HCEC 1CT (cell line): ENCODE results near the gene STYXL1.

ENCODE experiments used
- DNase-seq: peaks from one replicate; pipeline ENCODE4 v3.0.0-alpha.2; 2017

The STYXL1 gene

DNA sequence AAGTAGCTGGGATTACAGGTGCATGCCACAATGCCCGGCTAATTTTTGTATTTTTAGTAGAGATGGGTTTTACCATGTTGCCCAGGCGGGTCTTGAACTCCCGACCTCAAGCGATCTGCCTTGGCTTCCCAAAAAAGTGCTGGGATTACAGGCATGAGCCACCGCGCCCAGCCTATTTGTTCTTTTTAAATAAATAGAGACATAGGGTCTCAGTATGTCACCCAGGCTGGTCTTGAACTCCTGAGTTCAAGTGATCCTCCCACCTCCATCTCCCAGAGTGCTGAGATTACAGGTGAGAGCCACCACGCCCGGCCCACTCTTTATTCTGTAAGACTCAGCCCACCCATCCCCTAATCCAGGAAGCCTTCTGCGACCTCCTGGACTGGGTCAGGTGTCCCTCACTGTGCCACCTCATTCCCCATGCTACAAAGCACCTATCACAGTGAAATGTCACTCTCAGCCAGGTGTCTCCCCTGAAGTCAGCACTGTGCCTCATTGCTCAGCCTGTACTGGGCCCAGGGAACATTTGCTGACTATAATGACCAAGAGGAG lies 56.2 kb downstream of the STYXL1 start:
- no peak for DNase-seq

DNA sequence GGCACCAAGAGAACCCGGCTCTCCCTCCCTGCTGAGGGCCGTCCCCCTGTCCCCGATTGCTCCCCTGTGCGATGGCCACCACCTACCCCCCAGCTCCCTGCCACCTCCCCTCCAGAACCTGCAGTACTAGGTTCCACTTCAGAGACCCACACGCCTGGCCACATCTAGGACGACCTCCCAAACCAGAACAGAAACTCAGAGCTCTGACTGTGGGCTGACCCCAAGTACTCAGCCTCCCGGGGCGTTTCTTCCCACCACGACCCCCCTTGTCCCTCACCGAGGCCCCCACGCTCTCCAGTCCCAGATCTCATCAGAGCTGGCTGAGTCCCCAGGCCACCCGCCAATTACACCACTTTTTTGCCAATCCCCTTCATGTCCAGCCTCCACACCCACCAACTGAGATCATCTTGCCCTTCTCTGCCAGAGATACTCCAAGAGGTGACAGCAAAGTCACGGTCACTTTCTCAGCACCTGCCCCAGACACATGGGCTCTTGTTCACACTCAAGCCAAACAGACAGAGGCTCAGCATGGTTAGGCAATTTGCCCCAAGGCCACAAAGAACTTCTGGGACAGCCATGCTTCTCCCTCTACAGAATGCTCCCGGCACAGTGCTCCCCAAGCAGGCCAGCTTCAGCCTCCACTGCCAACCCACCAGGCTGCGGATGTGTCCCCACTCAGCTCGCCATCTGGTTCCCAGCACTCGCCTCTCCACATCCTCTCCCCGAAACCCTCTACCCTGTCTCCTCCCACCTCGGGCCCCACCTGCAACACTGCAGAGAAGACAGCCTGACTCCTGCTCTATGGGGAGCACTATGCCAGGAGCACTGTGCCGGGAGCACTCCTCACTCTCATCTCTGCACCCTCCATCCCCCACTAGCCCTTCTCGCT lies 58.1 kb downstream of the STYXL1 start:
- no peak for DNase-seq

DNA sequence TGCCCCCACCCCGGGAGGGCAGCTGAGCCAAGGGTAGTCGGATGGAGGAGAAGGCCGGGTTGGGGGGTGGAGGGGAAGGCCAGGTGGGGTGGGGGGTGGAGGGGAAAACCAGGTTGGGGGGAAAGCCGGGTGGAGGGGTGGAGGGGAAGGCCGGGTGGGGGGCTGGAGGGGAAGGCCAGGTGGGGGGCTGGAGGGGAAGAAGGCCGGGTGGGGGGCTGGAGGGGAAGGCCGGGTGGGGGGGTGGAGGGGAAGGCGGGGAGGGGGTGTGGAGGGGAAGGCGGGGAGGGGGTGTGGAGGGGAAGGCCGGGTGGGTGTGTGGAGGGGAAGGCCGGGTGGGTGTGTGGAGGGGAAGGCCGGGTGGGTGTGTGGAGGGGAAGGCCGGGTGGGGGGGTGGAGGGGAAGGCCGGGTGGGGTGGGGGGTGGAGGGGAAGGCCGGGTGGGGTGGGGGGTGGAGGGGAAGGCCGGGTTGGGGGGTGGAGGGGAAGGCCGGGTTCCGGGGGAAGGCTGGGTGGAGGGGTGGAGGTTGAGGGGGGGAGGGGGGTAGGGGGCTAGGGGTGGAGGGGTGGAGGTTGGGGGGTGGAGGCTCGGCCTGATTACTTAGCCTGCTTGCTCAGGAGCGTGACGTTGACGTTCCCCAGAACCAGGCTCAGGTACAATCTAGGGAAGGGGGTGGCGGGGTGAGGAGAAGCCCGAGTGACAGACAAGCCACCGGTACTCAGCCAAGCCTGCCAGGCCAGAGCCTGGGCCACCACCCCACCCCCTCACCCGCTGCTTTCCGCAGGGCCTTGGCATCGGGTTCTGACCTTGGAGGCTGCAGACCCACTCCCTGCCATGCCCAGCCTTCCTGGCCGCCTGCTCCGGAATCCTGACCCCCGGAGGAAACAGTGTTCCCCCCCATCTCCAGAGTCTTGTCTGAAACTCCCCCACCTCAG lies 59.0 kb downstream of the STYXL1 start:
- no peak for DNase-seq

DNA sequence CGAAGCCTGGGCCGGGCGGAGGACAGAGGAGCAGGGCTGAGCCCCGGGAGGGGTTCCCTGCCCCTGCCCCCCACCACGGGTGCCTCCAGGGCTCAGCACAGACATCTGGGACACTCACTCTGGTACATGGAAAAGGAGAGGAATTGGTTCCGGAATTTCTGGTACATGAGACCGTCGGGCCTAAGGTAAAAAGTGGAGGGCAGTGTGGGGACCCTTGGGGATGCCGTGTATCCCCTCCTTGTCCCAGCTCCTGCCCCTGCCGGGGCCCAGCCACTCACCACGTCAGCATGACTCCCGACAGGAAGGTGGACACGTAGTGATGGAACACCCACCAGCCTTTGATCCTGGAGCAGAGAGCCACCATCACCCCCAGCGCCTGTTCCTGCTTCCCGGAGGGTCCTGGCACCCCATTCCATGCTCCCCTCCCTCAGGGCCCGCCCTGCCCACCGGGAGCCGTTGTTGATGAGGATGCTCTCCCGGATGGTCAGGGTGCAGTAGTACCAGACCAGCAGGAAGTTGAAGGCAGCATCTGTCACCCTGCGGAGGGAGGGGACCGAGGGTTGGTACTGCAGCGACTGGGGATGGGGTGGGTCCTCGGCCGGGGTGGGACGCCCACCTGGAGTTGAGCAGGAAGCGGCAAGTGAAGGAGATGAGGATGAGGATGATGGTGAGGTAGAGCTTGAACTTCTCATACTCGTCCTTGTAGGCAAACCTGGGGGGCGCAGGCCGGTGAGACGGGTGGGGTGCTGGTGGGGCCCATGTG lies 59.8 kb downstream of the STYXL1 start:
- no peak for DNase-seq

DNA sequence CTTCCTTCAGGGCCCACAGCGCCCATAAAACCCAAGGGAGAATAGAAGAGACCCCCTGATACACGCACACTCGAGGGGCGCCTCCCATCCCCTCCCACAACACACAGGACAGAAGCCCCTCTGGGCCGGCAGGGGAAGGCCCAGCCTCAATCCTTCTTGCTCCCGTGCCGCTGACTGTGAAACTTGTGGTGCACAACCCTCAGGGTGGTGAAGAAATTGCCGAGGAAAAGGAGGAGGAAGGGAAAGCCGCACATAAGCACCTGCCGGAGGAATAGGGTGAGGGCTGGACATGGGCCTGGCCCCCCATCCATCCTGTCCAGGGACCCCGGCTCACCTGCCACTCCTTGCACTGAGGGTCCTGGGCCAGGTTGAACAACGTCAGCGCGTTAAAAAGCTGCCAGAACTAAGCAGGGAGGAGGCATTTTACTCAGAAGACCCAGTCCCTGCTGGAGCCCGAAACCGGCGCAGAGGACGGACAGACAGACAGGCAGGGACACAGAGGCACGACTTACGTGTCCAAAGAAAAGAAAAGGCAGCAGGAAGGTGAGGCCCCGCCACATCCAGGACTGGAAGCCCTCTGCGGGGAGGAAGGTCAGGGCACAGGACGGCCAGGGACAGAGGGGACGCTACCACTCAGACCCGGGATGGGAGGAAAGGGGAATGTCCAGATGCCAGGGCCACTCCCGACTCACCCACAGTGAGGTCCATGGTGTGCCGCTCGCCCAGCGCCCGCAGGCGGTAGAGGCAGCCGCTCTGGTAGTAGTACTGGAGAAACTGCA lies 60.6 kb downstream of the STYXL1 start:
- no peak for DNase-seq

DNA sequence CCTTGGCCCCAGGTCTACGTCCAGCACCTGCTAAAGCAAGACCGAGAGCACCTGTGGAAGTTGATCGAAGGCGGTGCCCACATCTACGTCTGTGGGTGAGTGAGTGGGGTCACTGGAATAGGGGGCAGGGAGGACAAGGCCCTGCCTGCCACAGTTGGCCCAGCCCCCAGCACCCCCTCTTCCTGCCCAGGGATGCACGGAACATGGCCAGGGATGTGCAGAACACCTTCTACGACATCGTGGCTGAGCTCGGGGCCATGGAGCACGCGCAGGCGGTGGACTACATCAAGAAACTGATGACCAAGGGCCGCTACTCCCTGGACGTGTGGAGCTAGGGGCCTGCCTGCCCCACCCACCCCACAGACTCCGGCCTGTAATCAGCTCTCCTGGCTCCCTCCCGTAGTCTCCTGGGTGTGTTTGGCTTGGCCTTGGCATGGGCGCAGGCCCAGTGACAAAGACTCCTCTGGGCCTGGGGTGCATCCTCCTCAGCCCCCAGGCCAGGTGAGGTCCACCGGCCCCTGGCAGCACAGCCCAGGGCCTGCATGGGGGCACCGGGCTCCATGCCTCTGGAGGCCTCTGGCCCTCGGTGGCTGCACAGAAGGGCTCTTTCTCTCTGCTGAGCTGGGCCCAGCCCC lies 61.5 kb downstream of the STYXL1 start:
- DNase-seq: no peak

DNA sequence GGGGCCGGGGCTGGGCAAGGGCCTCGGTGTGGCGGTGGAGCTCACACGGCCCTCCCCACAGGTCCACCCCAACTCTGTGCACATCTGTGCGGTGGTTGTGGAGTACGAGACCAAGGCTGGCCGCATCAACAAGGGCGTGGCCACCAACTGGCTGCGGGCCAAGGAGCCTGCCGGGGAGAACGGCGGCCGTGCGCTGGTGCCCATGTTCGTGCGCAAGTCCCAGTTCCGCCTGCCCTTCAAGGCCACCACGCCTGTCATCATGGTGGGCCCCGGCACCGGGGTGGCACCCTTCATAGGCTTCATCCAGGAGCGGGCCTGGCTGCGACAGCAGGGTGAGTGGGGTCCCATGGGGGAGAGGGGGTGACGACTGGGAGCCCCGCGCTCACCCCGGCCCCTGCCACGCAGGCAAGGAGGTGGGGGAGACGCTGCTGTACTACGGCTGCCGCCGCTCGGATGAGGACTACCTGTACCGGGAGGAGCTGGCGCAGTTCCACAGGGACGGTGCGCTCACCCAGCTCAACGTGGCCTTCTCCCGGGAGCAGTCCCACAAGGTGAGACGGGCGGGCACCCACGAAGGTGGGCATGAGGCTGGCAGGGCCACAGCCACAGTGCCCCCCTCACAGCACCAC lies 62.2 kb downstream of the STYXL1 start:
- no peak for DNase-seq

DNA sequence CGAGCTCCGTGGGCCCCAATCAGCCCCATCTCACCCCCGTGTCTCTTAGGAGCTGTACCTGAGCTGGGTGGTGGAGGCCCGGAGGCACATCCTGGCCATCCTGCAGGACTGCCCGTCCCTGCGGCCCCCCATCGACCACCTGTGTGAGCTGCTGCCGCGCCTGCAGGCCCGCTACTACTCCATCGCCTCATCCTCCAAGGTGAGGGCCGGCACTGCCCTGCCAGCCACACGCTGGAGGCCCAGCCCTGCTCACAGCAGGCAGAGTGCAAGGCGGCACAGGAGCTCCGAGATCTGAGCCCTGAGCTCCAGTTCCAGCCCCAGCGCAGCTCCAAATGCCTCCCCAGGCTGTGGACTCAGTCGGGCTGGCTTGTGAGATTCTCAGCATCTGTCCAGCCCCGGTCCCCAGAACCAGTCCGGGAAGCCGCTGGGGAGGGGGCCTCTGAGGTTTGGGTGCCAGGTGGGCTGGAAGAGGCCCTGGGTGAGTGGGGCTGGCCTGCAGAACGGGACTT lies 62.7 kb downstream of the STYXL1 start:
- DNase-seq: no peak

DNA sequence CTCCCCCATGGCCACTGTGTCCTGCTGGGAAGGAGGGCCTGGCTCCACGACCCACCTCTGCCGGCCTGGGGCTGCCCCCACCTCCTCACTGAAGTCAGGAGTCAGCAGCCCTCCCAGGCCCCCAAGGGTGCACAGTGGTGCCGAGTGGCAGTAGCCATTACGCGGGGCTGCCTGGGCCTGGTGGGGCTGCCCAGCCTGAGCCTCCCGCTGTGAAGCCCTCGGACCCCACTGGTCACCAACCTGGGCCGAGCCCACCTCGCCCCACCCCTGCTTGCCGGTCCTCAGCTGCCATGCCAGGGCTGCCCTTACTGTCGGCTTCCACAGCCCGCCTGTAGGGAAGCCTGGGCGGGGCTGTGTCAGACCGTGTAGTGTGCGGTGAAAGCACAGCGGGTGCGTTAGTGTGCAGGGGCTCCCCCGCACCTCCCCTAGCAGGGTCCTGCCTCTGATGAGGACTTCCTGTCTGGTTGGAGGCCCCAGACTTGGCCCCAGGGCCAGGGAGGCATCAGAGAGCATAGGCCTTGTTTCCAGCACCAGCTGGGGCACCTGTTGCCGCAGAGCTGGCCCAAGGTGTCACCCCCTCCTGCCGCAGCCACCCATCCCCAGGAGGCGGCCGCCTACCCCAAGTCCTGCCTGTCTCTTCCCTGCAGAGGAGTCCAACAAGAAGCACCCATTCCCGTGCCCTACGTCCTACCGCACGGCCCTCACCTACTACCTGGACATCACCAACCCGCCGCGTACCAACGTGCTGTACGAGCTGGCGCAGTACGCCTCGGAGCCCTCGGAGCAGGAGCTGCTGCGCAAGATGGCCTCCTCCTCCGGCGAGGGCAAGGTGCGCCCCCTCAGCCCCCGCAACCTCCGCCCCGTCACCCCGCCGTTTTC lies 63.4 kb downstream of the STYXL1 start:
- no peak for DNase-seq

DNA sequence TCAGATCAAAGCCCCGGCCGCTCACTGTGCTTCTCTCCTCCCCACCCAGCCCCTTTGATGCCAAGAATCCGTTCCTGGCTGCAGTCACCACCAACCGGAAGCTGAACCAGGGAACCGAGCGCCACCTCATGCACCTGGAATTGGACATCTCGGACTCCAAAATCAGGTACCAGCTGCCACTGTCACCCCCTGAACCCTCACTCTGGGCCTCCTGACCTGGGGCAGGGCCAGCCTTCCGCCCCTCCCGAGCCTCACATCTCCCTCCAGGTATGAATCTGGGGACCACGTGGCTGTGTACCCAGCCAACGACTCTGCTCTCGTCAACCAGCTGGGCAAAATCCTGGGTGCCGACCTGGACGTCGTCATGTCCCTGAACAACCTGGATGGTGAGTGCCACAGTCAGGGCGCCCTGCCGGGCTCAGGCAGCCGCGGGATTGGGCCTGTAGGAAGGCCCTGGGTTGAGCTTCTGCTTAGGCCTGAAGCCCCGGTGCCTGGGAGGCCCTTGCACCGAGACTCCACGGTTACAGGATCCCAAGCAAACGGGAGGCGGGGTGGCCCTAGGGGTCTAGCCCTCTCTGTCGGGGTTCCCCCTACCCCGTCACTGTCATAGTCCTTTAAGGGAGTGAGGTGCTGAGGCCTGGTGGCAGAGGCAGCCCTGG lies 64.2 kb downstream of the STYXL1 start:
- no peak for DNase-seq

DNA sequence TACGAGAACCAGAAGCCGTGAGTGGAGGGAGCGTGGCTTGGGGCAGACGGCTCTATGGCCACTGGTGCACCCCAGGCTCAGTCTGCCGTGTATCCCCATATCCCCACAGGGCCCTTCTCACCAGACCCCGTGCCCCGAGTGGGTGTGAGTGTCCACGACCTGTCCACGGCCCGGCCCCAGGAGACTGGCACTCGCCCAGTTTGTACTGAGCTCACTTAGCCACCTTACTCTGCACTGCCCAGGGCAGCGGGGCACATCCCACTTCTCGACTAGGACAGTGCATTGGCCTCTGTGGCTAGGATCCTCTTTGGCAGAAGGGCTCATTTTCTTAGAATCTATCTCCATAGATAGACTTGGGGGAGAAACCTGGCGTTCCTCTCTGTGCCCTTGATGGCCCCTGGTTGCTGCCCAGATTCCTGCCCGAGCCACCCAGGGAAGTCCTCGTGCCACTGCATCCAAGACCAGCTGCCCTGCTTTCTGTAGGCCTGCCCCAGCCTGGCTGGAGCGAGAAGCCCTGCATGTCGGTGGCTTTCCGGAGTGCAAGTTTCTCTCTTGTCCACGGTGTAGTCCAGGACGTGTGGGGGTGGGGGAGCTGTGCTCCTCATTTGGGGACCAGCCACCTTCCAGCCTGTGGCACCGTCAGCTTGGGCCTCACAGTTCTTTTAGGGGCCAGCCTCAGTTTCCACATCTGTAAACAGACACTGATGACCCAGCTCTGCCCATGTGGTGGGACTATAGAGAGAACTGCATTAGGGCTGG lies 65.3 kb downstream of the STYXL1 start:
- DNase-seq: no peak

DNA sequence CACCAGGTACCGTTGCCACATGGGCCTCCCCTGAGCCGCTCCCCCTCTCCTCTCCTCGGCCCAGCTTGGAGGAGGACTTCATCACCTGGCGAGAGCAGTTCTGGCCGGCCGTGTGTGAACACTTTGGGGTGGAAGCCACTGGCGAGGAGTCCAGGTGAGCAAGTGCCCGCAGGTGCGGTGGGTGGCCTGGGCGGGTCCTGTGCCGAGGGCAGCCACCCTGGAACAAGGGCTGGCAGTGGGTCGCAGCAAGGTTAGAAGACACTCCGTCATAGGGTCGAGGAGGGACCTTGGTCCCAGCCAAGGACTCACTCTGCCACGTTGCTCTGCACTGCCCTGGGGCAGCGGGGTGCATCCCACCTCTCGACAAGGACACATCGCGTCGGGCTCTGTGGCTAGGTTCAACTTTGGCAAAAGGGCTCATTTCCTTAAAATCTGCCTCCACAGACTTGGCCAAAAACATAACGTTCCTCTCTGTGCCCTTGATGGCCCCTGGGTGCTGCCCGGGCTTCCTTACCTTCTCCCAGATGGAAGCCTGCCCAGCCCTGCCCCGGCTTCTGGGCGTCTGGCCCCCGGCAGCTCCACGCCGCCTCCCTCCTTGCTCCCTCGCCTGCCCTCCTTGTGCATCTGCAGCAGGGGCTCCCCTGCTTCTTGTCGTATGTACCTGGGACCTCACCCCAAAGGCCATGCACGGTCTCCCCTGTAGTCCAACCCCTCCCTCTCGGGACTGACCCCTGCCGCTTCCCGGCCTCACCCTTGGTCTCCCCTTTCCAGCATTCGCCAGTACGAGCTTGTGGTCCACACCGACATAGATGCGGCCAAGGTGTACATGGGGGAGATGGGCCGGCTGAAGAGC lies 66.1 kb downstream of the STYXL1 start:
- no peak for DNase-seq

DNA sequence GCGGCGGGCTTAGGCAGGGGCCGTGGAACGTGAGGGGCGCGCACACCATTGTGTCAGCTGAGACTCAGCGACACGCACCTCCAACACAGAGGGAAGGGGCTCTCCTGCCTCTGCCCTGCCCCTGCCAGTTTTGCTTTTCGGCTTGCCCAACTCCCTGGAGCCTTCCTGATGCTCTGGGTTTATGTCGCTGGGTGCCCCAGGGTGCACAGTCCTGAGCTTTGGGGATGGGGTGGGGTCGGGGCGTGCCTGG lies 66.7 kb downstream of the STYXL1 start:
- no peak for DNase-seq

DNA sequence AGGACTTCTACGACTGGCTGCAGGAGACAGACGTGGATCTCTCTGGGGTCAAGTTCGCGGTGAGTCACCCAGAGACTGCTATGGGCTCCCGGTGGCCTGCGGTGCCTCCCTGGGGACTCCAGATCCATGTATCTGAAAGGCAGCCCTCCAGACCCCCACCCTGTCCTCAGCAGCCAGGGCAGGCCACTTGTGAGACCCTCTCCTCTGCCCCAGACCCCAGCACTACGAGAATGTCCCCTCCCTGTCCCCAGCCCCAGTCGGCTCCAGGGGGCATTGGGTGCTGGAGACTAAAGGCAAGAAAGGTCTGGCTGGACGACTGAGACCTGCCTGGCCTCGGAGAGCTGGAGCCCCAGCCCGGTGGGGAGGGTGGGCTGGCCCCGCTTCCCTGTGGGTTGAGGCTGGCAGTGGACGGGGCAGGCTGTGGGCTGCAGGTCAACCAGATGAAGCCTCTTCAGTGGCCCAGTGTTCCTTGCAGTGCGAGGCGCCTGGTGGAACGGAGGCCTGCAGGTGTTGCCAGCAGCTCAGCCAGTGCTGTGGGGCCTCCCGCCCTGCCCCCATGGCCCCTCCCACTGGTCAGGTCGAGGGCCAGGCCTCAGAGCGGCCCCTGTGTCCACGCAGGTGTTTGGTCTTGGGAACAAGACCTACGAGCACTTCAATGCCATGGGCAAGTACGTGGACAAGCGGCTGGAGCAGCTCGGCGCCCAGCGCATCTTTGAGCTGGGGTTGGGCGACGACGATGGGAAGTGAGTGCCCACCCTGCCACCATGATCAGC lies 67.2 kb downstream of the STYXL1 start:
- no peak for DNase-seq

DNA sequence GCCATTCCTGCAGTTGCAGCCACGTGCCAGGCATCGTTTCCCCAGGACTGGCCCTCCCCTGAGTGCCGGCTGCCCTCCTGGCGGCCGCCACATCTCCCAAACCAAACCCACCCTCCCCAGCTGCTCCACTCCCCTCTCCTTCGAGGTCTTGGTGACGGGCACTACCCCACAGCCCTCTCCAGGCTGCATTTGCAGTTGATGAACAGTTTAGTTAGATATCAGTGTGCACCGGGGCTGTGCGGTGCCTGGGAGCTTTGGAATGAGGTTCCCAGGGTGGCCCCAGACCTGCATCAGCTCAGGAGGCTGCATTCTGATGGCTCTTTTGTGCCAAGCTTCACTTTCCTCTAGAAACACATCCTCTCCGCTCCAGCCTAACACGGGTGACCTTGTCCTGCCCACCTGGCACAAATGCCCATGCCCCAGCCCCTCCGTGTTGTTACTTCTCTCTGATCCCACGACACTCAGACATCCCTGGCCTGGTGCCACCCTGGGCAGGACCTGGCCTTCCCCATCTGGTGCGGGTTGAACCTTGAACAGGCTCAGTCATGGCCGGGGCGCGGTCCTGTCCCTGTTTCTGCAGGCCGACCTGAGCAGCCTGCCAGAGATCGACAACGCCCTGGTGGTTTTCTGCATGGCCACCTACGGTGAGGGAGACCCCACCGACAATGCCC lies 67.9 kb downstream of the STYXL1 start:
- no peak for DNase-seq

DNA sequence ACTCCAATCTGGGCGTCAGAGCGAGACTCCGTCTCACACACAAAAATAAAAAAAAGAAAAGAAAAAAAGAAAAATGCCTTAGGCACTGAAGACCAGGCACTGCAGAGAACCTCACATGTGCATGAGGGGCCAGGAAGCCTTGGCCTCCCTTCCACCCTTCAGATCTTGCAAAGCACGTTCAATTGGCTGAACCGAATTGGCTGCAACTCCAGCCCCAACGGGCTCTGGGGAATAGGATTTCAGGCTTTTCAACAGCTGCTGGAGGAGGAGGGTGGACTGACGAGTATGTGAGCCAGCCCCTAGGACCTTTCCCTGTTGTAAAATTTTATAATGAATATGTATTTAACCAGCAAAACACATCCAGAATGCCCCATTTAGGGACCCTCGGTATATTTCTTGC lies 70.1 kb downstream of the STYXL1 start:
- no peak for DNase-seq
